ENCODE data around the gene ARMC2. TPM values are rescaled to one million over a fixed set of nuclear protein-coding genes. Genes with fewer than 3 reads are reported as not detected.

Gene ARMC2
- total and polyA plus RNA-seq, 2 of the 8 experiments (the other 6 are each of a cell fraction or from before 2014, with no cell fraction given): 1.6 to 4.4 TPM

DNA sequence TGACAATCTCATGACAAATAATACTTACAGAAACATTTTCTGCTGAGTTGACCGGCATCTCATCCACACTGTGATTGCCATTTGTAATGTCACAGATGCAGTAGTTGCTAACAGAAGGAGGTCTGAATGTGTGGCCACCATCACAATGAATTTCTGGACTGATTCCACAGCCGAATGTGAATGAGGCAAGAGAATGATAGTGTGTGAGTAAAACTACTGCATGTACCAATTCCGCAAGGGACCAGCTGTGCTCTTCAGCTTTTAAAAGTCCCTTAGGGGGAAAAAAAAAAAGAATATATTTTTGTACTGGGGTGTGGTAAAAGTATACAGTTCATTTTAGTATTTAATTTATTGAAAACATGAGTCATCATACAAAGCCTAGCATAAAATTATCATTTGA, 150.3 kb downstream of the ARMC2 start:
- Histone ChIP-seq H2BK5ac (ENCODE audit: low read depth, low read length) (no peak overlapping the region), H3K9ac (replicated peaks in 1 of 4; ENCODE audit: extremely low read depth in 1 of 4, low read depth in 3 of 4, low read length in 3 of 4) (no peak overlapping the region), H4K20me1 (replicated peaks in 1 of 2; ENCODE audit: control insufficient read depth in 1 of 2, insufficient read depth in 2 of 2, low read length in 2 of 2) (no peaks in the 10 kb centered on the region), H4K8ac (ENCODE audit: extremely low read depth, insufficient read depth, low read length) (no peak overlapping the region), H3K36me3 (ENCODE audit: control insufficient read depth in 2 of 4, insufficient read depth in 4 of 4, low read length in 3 of 4) (peaks cover 2 to 32% (median 9%) of the 10 kb centered on the region in 4 experiments; a peak in 6 of 8 replicates), H2BK12ac (ENCODE audit: low read depth, low read length) (no peak overlapping the region), H3K9me3 (ENCODE audit: insufficient read depth in 2 of 2, low read depth in 1 of 2, low read length in 1 of 2) (no peaks in the 10 kb centered on the region), H3K4me3 (ENCODE audit: extremely low read depth in 1 of 4, insufficient read depth in 2 of 4, low read depth in 3 of 4, low read length in 4 of 4) (no peak overlapping the region), H3K18ac (ENCODE audit: extremely low read depth, low read length) (no peak overlapping the region), H2BK120ac (replicated peaks; ENCODE audit: low read depth, low read length) (no peak overlapping the region), H3K4me2 (ENCODE audit: insufficient read depth in 1 of 2, low read depth in 2 of 2, low read length in 2 of 2) (no peak overlapping the region), H3K23me2 (ENCODE audit: low read depth, low read length) (no peaks in the 10 kb centered on the region), H4K5ac (ENCODE audit: insufficient read length, low read depth, low read length) (no peak overlapping the region), H3K4ac (replicated peaks; ENCODE audit: insufficient read length, low read depth, low read length) (no peak overlapping the region), H4K91ac (replicated peaks; ENCODE audit: insufficient read length, low read length) (no peak overlapping the region), H3K27ac (ENCODE audit: low read depth, low read length) (no peak overlapping the region), H2BK15ac (ENCODE audit: low read length) (no peak overlapping the region), H3K23ac (ENCODE audit: insufficient read length) (no peak overlapping the region), H3K4me1 (replicated peaks in 1 of 4; ENCODE audit: control insufficient read depth in 3 of 4, insufficient read depth in 4 of 4, low read length in 3 of 4) (no peaks in the 10 kb centered on the region), H3K79me2 (ENCODE audit: control insufficient read depth in 1 of 2, insufficient read depth in 2 of 2, low read length in 2 of 2) (peaks cover 0 to 6% of the 10 kb centered on the region in 2 experiments; a peak in 1 of 4 replicates), H3K27me3 (replicated peaks in 1 of 4; ENCODE audit: control insufficient read depth in 3 of 4, extremely low read depth in 1 of 4, insufficient read depth in 3 of 4, low read length in 3 of 4) (peaks cover 0 to 1% (median 0%) of the 10 kb centered on the region in 4 experiments; a peak in 1 of 7 replicates), H3K79me1 (ENCODE audit: low read depth, low read length) (no peaks in the 10 kb centered on the region), H2BK20ac (ENCODE audit: low read length) (no peak overlapping the region), H2AK5ac (ENCODE audit: low read depth, low read length) (no peak overlapping the region), H2AFZ (ENCODE audit: low read length) (no peak overlapping the region), H3K56ac (replicated peaks; ENCODE audit: insufficient read length, low read depth, low read length) (no peak overlapping the region), H3K14ac (ENCODE audit: insufficient read length) (no peak overlapping the region)
- CTCF ChIA-PET (ENCODE audit: partially characterized antibody): no interaction called here
- WGBS, 2 experiments (ENCODE audit: extremely low coverage in 1 of 2, insufficient coverage in 1 of 2, insufficient read length in 1 of 2, insufficient replicate concordance in 2 of 2, low coverage in 1 of 2, low lambda C conversion rate in 2 of 2, missing lambda C conversion rate in 1 of 2): 88% methylated on average over 3 of the region's 3 CpGs; no CpG with 5 or more reads in 1 of the 2 experiments
- POLR2A ChIA-PET (ENCODE audit: partially characterized antibody): no interaction called here
- FAIRE-seq: no peak
- TF ChIP-seq RBBP5 (IDR thresholded peaks at IDR 0.05; ENCODE audit: borderline replicate concordance, low read depth, low read length): no peak
- no peak for TF ChIP-seq SAP30 (IDR thresholded peaks at IDR 0.05; ENCODE audit: insufficient read depth, insufficient replicate concordance, low read length)
- no peak for TF ChIP-seq BRCA1 (IDR thresholded peaks at IDR 0.05; ENCODE audit: low read depth, low read length)
- no peak for TF ChIP-seq SRF (IDR thresholded peaks at IDR 0.05; ENCODE audit: low read depth, low read length)
- TF ChIP-seq CREB1 (IDR thresholded peaks at IDR 0.05): no peak
- no peak for TF ChIP-seq MAX (IDR thresholded peaks at IDR 0.05)
- TF ChIP-seq FOSL1 (IDR thresholded peaks at IDR 0.05; ENCODE audit: insufficient read depth, low read depth, low read length): no peak
- no peak for TF ChIP-seq TCF12 (IDR thresholded peaks at IDR 0.05; ENCODE audit: low read depth, low read length)
- DNase-seq (ENCODE audit: low read depth in 1 of 2, low spot score in 2 of 2): no peak

Measured in H1 (cell line).